Measurements from ENCODE around the gene ARID1B.
A peak's percentile ranks its signal among the peaks of the same experiment; 100 is the strongest.

Gene ARID1B

DNA sequence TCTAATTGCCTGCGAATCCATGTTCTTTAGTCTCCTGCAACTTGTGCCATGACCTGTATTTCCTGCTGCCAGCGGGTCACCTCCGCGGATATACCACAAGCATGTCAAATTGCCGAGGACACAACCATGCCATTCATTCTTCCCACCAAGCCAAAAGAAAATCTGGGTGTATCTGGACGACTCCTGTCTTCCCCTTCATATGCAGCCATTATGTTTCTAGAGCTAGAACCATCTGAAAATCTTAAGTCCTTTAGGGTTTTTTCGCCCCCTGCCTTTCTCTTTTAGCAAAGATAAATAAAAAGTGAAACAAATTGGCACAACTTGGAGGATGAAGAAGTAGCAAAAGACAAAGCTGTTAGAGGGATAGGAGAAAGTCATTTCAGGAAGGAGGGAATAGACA is 242.6 kb downstream of the ARID1B start:
- H3K27me3 ChIP-seq (ENCODE audit: insufficient read depth, poor library complexity, severe bottlenecking): no peaks in the 10 kb centered on the region
- H3K27ac ChIP-seq (ENCODE audit: poor library complexity, severe bottlenecking): peak overlapping the region; percentile 87
- DNase-seq (ENCODE audit: low spot score): no peak
- peaks cover 16% of the 10 kb centered on the region for H3K4me1 ChIP-seq (ENCODE audit: insufficient read depth, poor library complexity, severe bottlenecking)
- H3K36me3 ChIP-seq (ENCODE audit: low read depth): no peaks in the 10 kb centered on the region
- H3K9me3 ChIP-seq (ENCODE audit: severe bottlenecking): no peaks in the 10 kb centered on the region
- H3K4me3 ChIP-seq (ENCODE audit: severe bottlenecking): no peak overlapping the region
- no peak for ATAC-seq (ENCODE audit: low read depth)
- TF ChIP-seq, protein P1, sequence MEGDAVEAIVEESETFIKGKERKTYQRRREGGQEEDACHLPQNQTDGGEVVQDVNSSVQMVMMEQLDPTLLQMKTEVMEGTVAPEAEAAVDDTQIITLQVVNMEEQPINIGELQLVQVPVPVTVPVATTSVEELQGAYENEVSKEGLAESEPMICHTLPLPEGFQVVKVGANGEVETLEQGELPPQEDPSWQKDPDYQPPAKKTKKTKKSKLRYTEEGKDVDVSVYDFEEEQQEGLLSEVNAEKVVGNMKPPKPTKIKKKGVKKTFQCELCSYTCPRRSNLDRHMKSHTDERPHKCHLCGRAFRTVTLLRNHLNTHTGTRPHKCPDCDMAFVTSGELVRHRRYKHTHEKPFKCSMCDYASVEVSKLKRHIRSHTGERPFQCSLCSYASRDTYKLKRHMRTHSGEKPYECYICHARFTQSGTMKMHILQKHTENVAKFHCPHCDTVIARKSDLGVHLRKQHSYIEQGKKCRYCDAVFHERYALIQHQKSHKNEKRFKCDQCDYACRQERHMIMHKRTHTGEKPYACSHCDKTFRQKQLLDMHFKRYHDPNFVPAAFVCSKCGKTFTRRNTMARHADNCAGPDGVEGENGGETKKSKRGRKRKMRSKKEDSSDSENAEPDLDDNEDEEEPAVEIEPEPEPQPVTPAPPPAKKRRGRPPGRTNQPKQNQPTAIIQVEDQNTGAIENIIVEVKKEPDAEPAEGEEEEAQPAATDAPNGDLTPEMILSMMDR (IDR thresholded peaks at IDR 0.05; ENCODE audit: poor library complexity, severe bottlenecking): no peak

DNA sequence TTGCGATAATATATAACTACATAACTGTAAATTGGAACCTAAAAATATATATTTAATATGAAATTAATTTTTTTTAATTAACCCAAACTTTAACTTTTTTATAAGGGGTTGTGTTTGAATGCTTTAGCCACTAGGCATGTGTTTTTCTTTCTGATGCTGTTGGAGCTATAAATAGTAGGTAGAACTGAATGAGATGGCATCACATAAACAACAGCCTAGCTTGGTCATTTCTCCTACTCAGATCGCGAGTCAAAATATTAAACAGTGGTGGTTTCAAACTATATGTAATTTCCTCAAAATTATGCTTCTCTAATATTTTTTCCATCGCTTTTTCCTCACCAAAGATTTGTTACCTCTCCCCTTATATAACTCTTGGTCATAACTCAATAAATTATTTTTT is 243.2 kb downstream of the ARID1B start:
- H3K27ac ChIP-seq (ENCODE audit: poor library complexity, severe bottlenecking): peak overlapping the region; percentile 87
- no peak for ATAC-seq (ENCODE audit: low read depth)

DNA sequence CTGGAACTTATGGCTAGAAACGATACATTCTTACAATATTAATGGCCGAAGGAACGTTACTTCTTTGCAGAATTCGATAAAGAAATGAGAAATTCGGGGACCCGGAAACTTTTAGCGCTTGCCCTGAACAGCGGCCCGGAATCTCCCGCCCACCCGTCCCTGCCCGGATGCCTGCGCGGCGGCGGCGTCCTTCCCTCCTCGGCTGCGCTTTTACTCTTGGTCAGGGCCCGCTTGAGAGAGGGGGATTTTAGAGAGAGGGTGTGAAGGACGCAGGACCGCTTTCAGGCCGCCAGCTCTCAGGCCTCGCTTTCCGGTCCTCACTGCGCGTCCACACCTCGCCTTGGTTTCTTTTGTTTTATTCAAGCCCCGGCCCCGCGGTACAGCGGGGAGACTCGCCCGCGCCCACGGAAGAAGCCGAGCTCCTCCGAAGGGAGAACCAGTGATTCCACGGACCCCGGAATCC is 243.7 kb downstream of the ARID1B start:
- TF ChIP-seq, protein P1 (IDR thresholded peaks at IDR 0.05; ENCODE audit: poor library complexity, severe bottlenecking): no peak
- no peaks in the 10 kb centered on the region for H3K36me3 ChIP-seq (ENCODE audit: low read depth)
- ATAC-seq (ENCODE audit: low read depth) (peak; percentile 51), DNase-seq (ENCODE audit: low spot score) (peak; percentile 65)
- peak overlapping the region; percentile 87 for H3K27ac ChIP-seq (ENCODE audit: poor library complexity, severe bottlenecking)
- H3K27me3 ChIP-seq (ENCODE audit: insufficient read depth, poor library complexity, severe bottlenecking): no peaks in the 10 kb centered on the region
- H3K9me3 ChIP-seq (ENCODE audit: severe bottlenecking): no peaks in the 10 kb centered on the region
- peak overlapping the region; percentile 72 for H3K4me3 ChIP-seq (ENCODE audit: severe bottlenecking)
- peaks cover 16% of the 10 kb centered on the region for H3K4me1 ChIP-seq (ENCODE audit: insufficient read depth, poor library complexity, severe bottlenecking)

More for the DNA sequence above, 243.2 kb downstream of the ARID1B start:
- H3K4me3 ChIP-seq (ENCODE audit: severe bottlenecking): peak overlapping the region; percentile 72
- no peaks in the 10 kb centered on the region for H3K27me3 ChIP-seq (ENCODE audit: insufficient read depth, poor library complexity, severe bottlenecking)
- no peaks in the 10 kb centered on the region for H3K36me3 ChIP-seq (ENCODE audit: low read depth)
- DNase-seq (ENCODE audit: low spot score): no peak
- H3K4me1 ChIP-seq (ENCODE audit: insufficient read depth, poor library complexity, severe bottlenecking): peaks cover 16% of the 10 kb centered on the region
- TF ChIP-seq, protein P1 (IDR thresholded peaks at IDR 0.05; ENCODE audit: poor library complexity, severe bottlenecking): no peak
- no peaks in the 10 kb centered on the region for H3K9me3 ChIP-seq (ENCODE audit: severe bottlenecking)

DNA sequence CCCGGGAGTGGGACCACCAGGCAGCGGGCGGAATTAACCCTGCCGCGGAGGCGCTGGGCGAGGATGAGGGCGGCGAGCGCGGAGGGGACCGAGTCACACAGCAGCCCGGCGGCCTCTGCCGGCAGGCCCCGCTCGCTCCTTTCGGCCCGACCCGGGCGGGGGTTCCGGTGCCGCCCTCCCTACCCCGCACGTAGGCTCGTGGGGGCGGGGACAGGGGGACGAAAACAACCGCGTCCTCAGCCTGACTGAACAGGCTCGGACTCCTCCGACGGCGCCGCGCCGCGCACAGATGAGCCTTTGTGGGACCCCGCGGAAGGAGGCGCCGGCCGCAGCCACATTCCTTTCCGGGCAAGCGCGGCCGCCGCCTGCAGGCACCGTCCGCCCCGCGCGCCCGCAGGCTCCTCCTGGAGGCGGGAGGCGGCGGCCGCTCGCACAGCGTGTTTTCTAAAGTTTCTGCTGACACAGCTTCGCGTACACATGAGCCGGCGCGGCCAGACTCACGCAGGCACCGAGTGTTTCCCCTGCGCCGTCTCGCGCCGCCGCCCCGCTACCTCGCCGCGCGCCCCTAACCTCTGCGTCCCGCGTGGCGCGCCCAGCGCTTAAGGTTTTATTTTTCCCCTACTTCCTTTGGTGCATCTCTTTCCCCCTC is 244.3 kb downstream of the ARID1B start:
- H3K9me3 ChIP-seq (ENCODE audit: severe bottlenecking): no peaks in the 10 kb centered on the region
- H3K27me3 ChIP-seq (ENCODE audit: insufficient read depth, poor library complexity, severe bottlenecking): no peaks in the 10 kb centered on the region
- H3K36me3 ChIP-seq (ENCODE audit: low read depth): no peaks in the 10 kb centered on the region
- peak; percentile 76 for ATAC-seq (ENCODE audit: low read depth)
- H3K4me1 ChIP-seq (ENCODE audit: insufficient read depth, poor library complexity, severe bottlenecking): peaks cover 16% of the 10 kb centered on the region
- peak overlapping the region; percentile 87 for H3K27ac ChIP-seq (ENCODE audit: poor library complexity, severe bottlenecking)
- TF ChIP-seq, protein P1 (IDR thresholded peaks at IDR 0.05; ENCODE audit: poor library complexity, severe bottlenecking): peak; percentile 55
- DNase-seq (ENCODE audit: low spot score): peak; percentile 79
- H3K4me3 ChIP-seq (ENCODE audit: severe bottlenecking): peak overlapping the region; percentile 72
